ENCODE data around the gene MYADML2. TPM values are rescaled to one million over a fixed set of nuclear protein-coding genes. Genes with fewer than 3 reads are reported as not detected.

Gene MYADML2
- total and polyA plus RNA-seq, 2 experiments from 2014 or later, result 0.70 to 1.7 TPM

- Mint-ChIP-seq H3K4me1 (peaks cover 16% of the 10 kb centered on the region), H3K4me3 (peak overlapping the region; percentile 93), H3K27ac (no peak overlapping the region), H3K36me3 (ENCODE audit: low read depth) (peaks cover 38% of the 10 kb centered on the region), H3K9me3 (no peaks in the 10 kb centered on the region), H3K27me3 (ENCODE audit: insufficient read depth, low read depth, poor library complexity) (peaks cover 30% of the 10 kb centered on the region)
- ATAC-seq, result no peak
- Histone ChIP-seq H2AFZ (no peak overlapping the region), H3F3A (replicated peaks; ENCODE audit: low read depth) (peaks cover 17% of the 10 kb centered on the region), H3K27me3 (ENCODE audit: insufficient read depth) (peaks cover 4% of the 10 kb centered on the region; the same call in 1 of the 2 replicates), H3K4me3 (peak overlapping the region; percentile 86), H3K27ac (ENCODE audit: low read depth) (no peak overlapping the region), H3K36me3 (ENCODE audit: insufficient read depth) (no peaks in the 10 kb centered on the region), H3K9me2 (ENCODE audit: insufficient read depth) (no peaks in the 10 kb centered on the region), H3K4me2 (peak overlapping the region; percentile 95), H3K4me1 (ENCODE audit: insufficient read depth) (no peaks in the 10 kb centered on the region), H3K79me2 (replicated peaks; ENCODE audit: insufficient read depth) (peaks cover 12% of the 10 kb centered on the region; the same call in 1 of the 2 replicates), H4K20me1 (replicated peaks; ENCODE audit: insufficient read depth) (no peaks in the 10 kb centered on the region; the same call in 1 of the 2 replicates)
- TF ChIP-seq CREB1 (CRISPR knock-in tag; IDR thresholded peaks at IDR 0.05; ENCODE audit: low read depth) (no peak), ETS1 (IDR thresholded peaks at IDR 0.05) (no peak), EZH2phosphoT487 (IDR thresholded peaks at IDR 0.05; ENCODE audit: unreplicated experiment) (no peak), POLR2AphosphoS5 (IDR thresholded peaks at IDR 0.05; ENCODE audit: low read depth) (no peak), NANOG (IDR thresholded peaks at IDR 0.05; ENCODE audit: borderline replicate concordance) (no peak), JUNB (IDR thresholded peaks at IDR 0.05; ENCODE audit: unreplicated experiment) (no peak), CTCF (conservative IDR thresholded peaks at IDR 0.05; ENCODE audit: low read depth in 2 of 2) (no peak), ZNF462 (CRISPR knock-in tag; IDR thresholded peaks at IDR 0.05) (no peak), REST (IDR thresholded peaks at IDR 0.05; ENCODE audit: unreplicated experiment) (no peak), ZNF331 (CRISPR knock-in tag; IDR thresholded peaks at IDR 0.05; ENCODE audit: low read depth) (no peak)
- no peak for DNase-seq (ENCODE audit: low spot score)
Observed at GRCh38 chr17:81935709-81936084, 11.3 kb downstream of the MYADML2 start.

Data from GM23338 (cell line).